HepG2 (cell line): ENCODE measurements around the gene CD9. TPM values are rescaled to one million over a fixed set of nuclear protein-coding genes. Genes with fewer than 3 reads are reported as not detected.

Source experiments
- ATAC-seq: fragments of 200-7000 bp; cut with Tn5 transposase; 3 replicates; pipeline ENCODE4 v1.9.1; 2020; ENCODE audit warnings: mild to moderate bottlenecking, moderate library complexity
- BruUV-seq: library from RNA; stranded (reverse); fragments of 400-500 nt; replicated peaks from 2 replicates; lab custom pipeline; 2021; lab: Mats Ljungman, UMichigan
- CTCF ChIA-PET: fragments of 300-600 bp; formaldehyde crosslinking; extraction: SDS; loops from one replicate; lab custom pipeline; 2021; ENCODE audit warnings: low total read pairs, inconsistent platforms, low intra/inter-chr PET ratio; lab: Yijun Ruan, JAX
- POLR2A ChIA-PET: fragments of 350-600 bp; sonication (Branson Sonifier 250); formaldehyde crosslinking; loops from one replicate; lab custom pipeline; 2020; ENCODE audit warnings: antibody characterized with exemption, inconsistent platforms; lab: Yijun Ruan, JAX
- DNase-seq: peaks from one replicate; pipeline ENCODE4 v3.0.0-alpha.2; 2015; ENCODE audit warnings: low spot score
- FAIRE-seq: peaks from 3 replicates; lab custom pipeline; 2011; peaks lifted over from hg19 to GRCh38; lab: Jason Lieb, UNC
- H2AFZ ChIP-seq: one replicate; pipeline ENCODE4 v1.6.1; 2011; ENCODE audit warnings: low read length, inconsistent platforms
- H3K27ac ChIP-seq: fragments of 300-600 bp; 3 replicates; pipeline ENCODE4 v1.8.0; 2011; ENCODE audit warnings: mixed run types, mild to moderate bottlenecking, mixed read lengths, low read length, inconsistent platforms; ENCODE audit not compliant: insufficient read depth; ENCODE audit errors: extremely low read length
- H3K27me3 ChIP-seq, 2 experiments: fragments of 200-600 bp in 1 of 2; 2 replicates in 1 of 2; 3 replicates in 1 of 2; pipeline versions ENCODE4 v1.6.0 to v1.8.0; 2011; ENCODE audit warnings: low read length in 2 of 2, mild to moderate bottlenecking in 2 of 2, moderate library complexity in 2 of 2, inconsistent platforms in 1 of 2; ENCODE audit not compliant: insufficient read depth in 2 of 2, control insufficient read depth in 1 of 2
- H3K36me3 ChIP-seq, 2 experiments: fragments of 200-600 bp in 1 of 2; replicated peaks in 1 of 2; 2 replicates in 1 of 2; 3 replicates in 1 of 2; pipeline versions ENCODE4 v1.5.1 to v1.8.0; 2011; ENCODE audit warnings: low read length in 2 of 2, inconsistent platforms in 1 of 2; ENCODE audit not compliant: insufficient read depth in 2 of 2, control insufficient read depth in 1 of 2
- H3K4me1 ChIP-seq: 2 replicates; pipeline ENCODE4 v1.5.1; 2012; ENCODE audit warnings: low read length, inconsistent platforms; ENCODE audit not compliant: insufficient read depth
- H3K4me2 ChIP-seq: 2 replicates; pipeline ENCODE4 v1.6.0; 2011; ENCODE audit warnings: low read depth, low read length, inconsistent platforms
- H3K4me3 ChIP-seq, 3 experiments: fragments of 200-600 bp in 1 of 3; sonication (generic), shearing (Covaris generic) in 1 of 3; replicated peaks in 1 of 3; 2 replicates each; pipeline ENCODE4 v1.5.1; 2011 to 2016; ENCODE audit warnings: low read length in 3 of 3, inconsistent platforms in 2 of 3, low read depth in 2 of 3, mild to moderate bottlenecking in 2 of 3, control low read depth in 1 of 3, mixed read lengths in 1 of 3; ENCODE audit not compliant: insufficient read depth in 1 of 3
- H3K79me2 ChIP-seq: one replicate; pipeline ENCODE4 v1.6.1; 2011; ENCODE audit warnings: low read length, inconsistent platforms; ENCODE audit not compliant: insufficient read depth
- H3K9ac ChIP-seq: 2 replicates; pipeline ENCODE4 v1.6.0; 2011; ENCODE audit warnings: mild to moderate bottlenecking, low read depth, low read length, inconsistent platforms; ENCODE audit not compliant: insufficient read depth
- H3K9me3 ChIP-seq: 2 replicates; pipeline ENCODE4 v1.5.1; 2012; ENCODE audit warnings: mild to moderate bottlenecking, low read length
- H4K20me1 ChIP-seq: 2 replicates; pipeline ENCODE4 v1.6.0; 2011; ENCODE audit warnings: inconsistent platforms, mild to moderate bottlenecking, low read length, moderate library complexity; ENCODE audit not compliant: insufficient read depth
- FOSL2 ChIP-seq: sonication (generic); formaldehyde crosslinking; IDR thresholded peaks from 2 replicates; pipeline ENCODE4 v1.4.0; 2020; ENCODE audit warnings: missing genetic modification reagents
- NR2F1 ChIP-seq, 2 experiments: fragments of 450-650 bp in 1 of 2; formaldehyde crosslinking in 1 of 2; IDR thresholded peaks; 2 replicates each; pipeline versions ENCODE4 v1.5.0 to v1.6.1; 2016 to 2020; ENCODE audit warnings: mild to moderate bottlenecking in 1 of 2, missing compliant biosample characterization in 1 of 2, missing genetic modification reagents in 1 of 2, moderate library complexity in 1 of 2
- NR2F6 ChIP-seq, 2 experiments: IDR thresholded peaks; 2 replicates each; pipeline ENCODE4 v1.6.1; 2016; ENCODE audit warnings: antibody characterized with exemption in 1 of 2, mild to moderate bottlenecking in 1 of 2
- RARA ChIP-seq: IDR thresholded peaks from 2 replicates; pipeline ENCODE4 v1.6.1; 2016; ENCODE audit warnings: missing genetic modification reagents, missing compliant biosample characterization
- SALL1 ChIP-seq: sonication (generic); formaldehyde crosslinking; IDR thresholded peaks from 2 replicates; pipeline ENCODE4 v1.8.0; 2022; ENCODE audit warnings: mild to moderate bottlenecking, missing genetic modification reagents
- TEAD3 ChIP-seq: optimal IDR thresholded peaks from 2 replicates; pipeline ENCODE3; 2016; ENCODE audit warnings: borderline replicate concordance
- TFAP4 ChIP-seq: sonication (generic); IDR thresholded peaks from 2 replicates; pipeline ENCODE4 v1.6.1; 2016; ENCODE audit warnings: low read depth, borderline replicate concordance
- TFDP2 ChIP-seq: sonication (generic); formaldehyde crosslinking; IDR thresholded peaks from 2 replicates; pipeline ENCODE4 v1.4.0; 2020; ENCODE audit warnings: missing genetic modification reagents
- ZNF207 ChIP-seq: fragments of 450-650 bp; IDR thresholded peaks from 2 replicates; pipeline ENCODE4 v1.6.1; 2016; ENCODE audit warnings: antibody characterized with exemption, borderline replicate concordance
- ZNF644 ChIP-seq: IDR thresholded peaks from 2 replicates; pipeline ENCODE4 v1.6.1; 2016; ENCODE audit warnings: low read depth
- WGBS: methylation state at CpG from one replicate; pipeline ENCODE4 v1.1.6; 2017; ENCODE audit warnings: low lambda C conversion rate; 5-methylcytosine and 5-hydroxymethylcytosine counted together
- in situ Hi-C: cut with HindIII; loops from 2 replicates; pipeline ENCODE4 v1.10.0; 2017; ENCODE audit warnings: low pct_unique_long_range_greater_than_20kb; ENCODE audit not compliant: extremely low pct_ligation_motif_present
- intact Hi-C: fragments of 100-400 bp; cut with micrococcal nuclease; formaldehyde crosslinking; loops from one replicate; pipeline ENCODE4 v1.10.0; 2022; ENCODE audit not compliant: unreplicated experiment
- polyA plus RNA-seq, 8 experiments: library from polyadenylated mRNA; depleted of rRNA in 3 of 8; stranded (reverse) in 7 of 8; unstranded in 1 of 8; fragments of >200 nt; fragmentation: Illumina TruSeq in 4 of 8; extraction: Trizol in 4 of 8; gene quantifications; 2 replicates each; pipeline versions ENCODE4 v1.2.1 to v1.2.3, GENCODE V29; 2011 to 2016; ENCODE audit warnings: low read depth in 4 of 8, missing spikeins in 1 of 8, mixed read lengths in 1 of 8; ENCODE audit not compliant: insufficient read depth in 1 of 8
- total RNA-seq, 5 experiments: library from RNA; depleted of rRNA; stranded (reverse); fragments of >200 nt; fragmentation: Illumina TruSeq; extraction: Trizol; gene quantifications; 2 replicates each; pipeline ENCODE4 v1.2.3, GENCODE V29; 2016; ENCODE audit warnings: low read depth in 1 of 5

The CD9 gene
- total and polyA plus RNA-seq, 2 of the 13 experiments (the other 11 are each of a cell fraction or from before 2014, with no cell fraction given): 5.8 to 38.3 TPM

- Histone ChIP-seq H3K9me3 (no peaks in the 10 kb centered on the region), H3K4me3 (no peak overlapping the region), H3K27ac (no peak overlapping the region)
- intact Hi-C loops: no loop called here
- CTCF ChIA-PET: no interaction called here
- TF ChIP-seq FOSL2 (CRISPR knock-in tag) (peak; percentile 81), TEAD3 (CRISPR knock-in tag) (peak; percentile 10), ZNF644 (CRISPR knock-in tag) (0 out of 2 replicates have a peak, but pooled peaks have one; percentile 52), TFDP2 (CRISPR knock-in tag) (no peak), NR2F1 (CRISPR knock-in tag; IDR thresholded peaks at IDR 0.05) (peak; percentile 71 to 94; a peak in 3 of 4 replicates), NR2F6 (IDR thresholded peaks at IDR 0.05) (peak; percentile 88), NR2F6 (CRISPR knock-in tag; IDR thresholded peaks at IDR 0.05) (peak; percentile 76), RARA (CRISPR knock-in tag) (peak; percentile 62; the same call in 1 of the 2 replicates), SALL1 (0 out of 2 replicates have a peak, but pooled peaks have one; percentile 7), TFAP4 (peak; percentile 30; the same call in 1 of the 2 replicates), ZNF207 (no peak)
- TF ChIP-seq, all 625 proteins: peak for 8
- DNase-seq (peak; percentile 46), ATAC-seq (peak; percentile 13; the same call in 2 of the 3 replicates), FAIRE-seq (no peak)
- no peaks in the 10 kb centered on the region for H4K20me1 ChIP-seq
- H3K4me2 ChIP-seq: peak overlapping the region; percentile 13; the same call in 1 of the 2 replicates
- in situ Hi-C loops: no loop called here
- H3K9ac ChIP-seq: no peak overlapping the region
- BruUV-seq: no TSS peak
- no peaks in the 10 kb centered on the region for H3K36me3 ChIP-seq
- no peak overlapping the region for H2AFZ ChIP-seq
- peaks cover 90% of the 10 kb centered on the region for H3K4me1 ChIP-seq
- no peaks in the 10 kb centered on the region for H3K27me3 ChIP-seq
- WGBS: 58% methylated on average over 10 of the region's 12 CpGs
- POLR2A ChIA-PET: interaction anchor here (0.9 to 2.2 kb wide), 3 partner anchors 8 to 312 kb away, joined by 4 to 10 read pairs (median 5); partner anchors contain the start of gene GAPDH
- no peaks in the 10 kb centered on the region for H3K79me2 ChIP-seq
Observed at GRCh38 chr12:6222078-6222654, 22.0 kb downstream of the CD9 start.
